H54 (cell line): ENCODE results near the gene DLG2.

Source experiments
- DNase-seq: peaks from one replicate; pipeline ENCODE4 v3.0.0; 2011; ENCODE audit warnings: low spot score, mixed read lengths; ENCODE audit not compliant: insufficient read length
- FAIRE-seq: peaks from 3 replicates; lab custom pipeline; 2011; peaks lifted over from hg19 to GRCh38; lab: Jason Lieb, UNC
- POLR2A ChIP-seq: IDR thresholded peaks from 2 replicates; pipeline ENCODE4 v1.6.1; 2011; ENCODE audit warnings: low read depth, mild to moderate bottlenecking, low read length

Gene DLG2

DNA sequence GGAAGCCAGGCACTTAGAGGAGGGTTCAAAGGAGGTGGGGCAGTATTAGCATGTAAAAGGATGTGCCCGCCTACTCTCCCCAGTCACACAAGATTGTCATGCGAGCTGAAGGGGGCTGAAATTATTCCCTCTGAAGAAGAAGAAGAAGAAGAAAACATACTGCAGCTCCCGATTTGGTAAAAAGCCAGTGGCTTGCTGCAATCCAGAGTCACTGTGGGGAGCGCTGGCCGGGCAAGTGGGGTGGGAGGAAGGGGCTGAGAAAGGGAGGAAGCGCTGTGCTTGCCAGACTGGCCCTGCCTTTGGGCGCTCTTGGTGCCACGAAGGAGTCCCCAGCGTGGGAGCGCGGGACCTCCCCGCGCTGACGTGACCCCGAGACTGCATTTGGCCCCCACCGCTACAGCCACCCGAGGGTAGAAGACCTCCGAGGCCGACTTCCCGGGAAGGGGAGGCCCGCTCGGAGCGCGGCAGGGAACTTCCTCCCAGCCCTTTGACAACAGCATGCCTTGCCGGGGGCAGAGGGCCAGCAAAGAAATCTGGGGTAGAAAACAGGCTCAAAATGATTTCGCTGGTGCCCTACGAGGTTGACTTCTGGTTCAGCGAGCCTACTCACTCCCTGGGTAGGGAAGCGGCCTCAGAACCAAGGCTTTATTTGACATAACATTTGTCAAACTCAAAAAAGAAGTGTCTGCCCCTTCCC is 906.3 kb downstream of the DLG2 start:
- DNase-seq (no peak), FAIRE-seq (no peak)
- no peak for TF ChIP-seq POLR2A

GRCh38 chr11:84719935-84720577 is 907.1 kb downstream of the DLG2 start:
- FAIRE-seq (no peak), DNase-seq (no peak)
- no peak for TF ChIP-seq POLR2A

- FAIRE-seq (peak; percentile 43), DNase-seq (peak; percentile 28)
- TF ChIP-seq POLR2A = no peak
Observed at GRCh38 chr11:84714316-84714780, 912.8 kb downstream of the DLG2 start.

- no peak for FAIRE-seq
- DNase-seq = no peak
- no peak for TF ChIP-seq POLR2A
Observed at GRCh38 chr11:84691830-84692229, 935.3 kb downstream of the DLG2 start.

DNA sequence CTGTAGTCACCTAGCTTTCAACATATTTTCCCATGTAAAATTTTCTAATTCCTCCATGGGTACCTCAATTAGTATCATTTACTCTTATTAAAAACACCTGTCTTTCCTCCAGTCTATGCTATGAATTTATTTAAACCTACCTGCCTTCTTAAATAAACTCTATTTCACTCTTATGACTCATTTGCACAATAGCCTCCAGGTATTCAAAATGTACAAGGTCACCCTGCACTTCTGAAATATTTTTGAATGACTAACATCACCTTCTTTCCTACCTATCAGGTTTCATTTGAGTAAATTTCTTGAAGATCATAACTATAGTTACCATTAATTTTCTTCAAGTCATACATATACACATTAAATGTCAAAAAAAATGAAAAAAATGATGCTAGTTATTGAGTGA is 939.7 kb downstream of the DLG2 start:
- no peak for TF ChIP-seq POLR2A
- DNase-seq (no peak), FAIRE-seq (no peak)

- no peak for TF ChIP-seq POLR2A
- DNase-seq = no peak
- no peak for FAIRE-seq
Observed at GRCh38 chr11:84686716-84687115, 940.4 kb downstream of the DLG2 start.

DNA sequence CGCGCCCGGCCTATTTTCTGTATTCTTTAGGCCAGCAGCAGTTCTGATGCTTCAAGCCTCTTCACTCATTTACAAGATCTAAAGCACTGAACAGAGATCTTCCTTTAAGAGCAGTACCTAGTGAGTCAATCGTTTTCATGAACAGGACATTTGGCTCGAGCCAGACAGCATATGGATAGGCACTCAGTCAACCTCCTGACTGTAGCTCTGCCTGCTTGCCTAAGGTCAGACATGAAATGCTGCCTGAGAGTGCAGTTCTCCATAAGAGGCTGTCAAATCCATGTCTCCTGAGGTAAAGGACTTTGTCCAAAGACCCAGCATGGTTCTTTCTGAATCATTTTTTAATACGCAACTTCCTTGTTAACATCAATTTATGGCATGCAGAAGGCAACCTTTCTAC is 941.2 kb downstream of the DLG2 start:
- no peak for DNase-seq
- no peak for FAIRE-seq
- no peak for TF ChIP-seq POLR2A

GRCh38 chr11:84685149-84685548 is 942.0 kb downstream of the DLG2 start:
- no peak for TF ChIP-seq POLR2A
- no peak for FAIRE-seq
- no peak for DNase-seq

DNA sequence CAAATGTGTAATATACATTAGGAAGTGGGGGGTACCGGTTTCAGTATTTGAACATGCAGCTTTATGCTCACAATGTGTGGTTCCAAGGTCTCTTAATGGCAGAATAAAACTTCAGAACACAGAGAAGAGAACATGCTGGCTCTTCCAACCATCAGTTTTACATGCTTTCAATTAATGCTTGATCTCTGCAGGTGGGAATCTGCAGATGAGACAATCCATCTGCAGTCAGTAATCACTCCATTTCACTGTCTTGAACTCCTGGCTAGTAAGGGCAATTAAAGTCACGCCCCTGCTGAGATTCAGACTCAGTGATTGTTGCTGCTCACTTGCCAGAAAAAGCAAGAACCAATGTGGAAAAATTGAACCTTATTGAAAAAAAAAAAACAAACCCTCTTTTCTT is 945.7 kb downstream of the DLG2 start:
- no peak for TF ChIP-seq POLR2A
- no peak for DNase-seq
- FAIRE-seq = no peak

- FAIRE-seq (no peak), DNase-seq (no peak)
- TF ChIP-seq POLR2A = no peak
Observed at GRCh38 chr11:84675396-84676025, 951.6 kb downstream of the DLG2 start.

- TF ChIP-seq POLR2A = no peak
- DNase-seq (no peak), FAIRE-seq (no peak)
Observed at GRCh38 chr11:84673753-84674152, 953.4 kb downstream of the DLG2 start.

DNA sequence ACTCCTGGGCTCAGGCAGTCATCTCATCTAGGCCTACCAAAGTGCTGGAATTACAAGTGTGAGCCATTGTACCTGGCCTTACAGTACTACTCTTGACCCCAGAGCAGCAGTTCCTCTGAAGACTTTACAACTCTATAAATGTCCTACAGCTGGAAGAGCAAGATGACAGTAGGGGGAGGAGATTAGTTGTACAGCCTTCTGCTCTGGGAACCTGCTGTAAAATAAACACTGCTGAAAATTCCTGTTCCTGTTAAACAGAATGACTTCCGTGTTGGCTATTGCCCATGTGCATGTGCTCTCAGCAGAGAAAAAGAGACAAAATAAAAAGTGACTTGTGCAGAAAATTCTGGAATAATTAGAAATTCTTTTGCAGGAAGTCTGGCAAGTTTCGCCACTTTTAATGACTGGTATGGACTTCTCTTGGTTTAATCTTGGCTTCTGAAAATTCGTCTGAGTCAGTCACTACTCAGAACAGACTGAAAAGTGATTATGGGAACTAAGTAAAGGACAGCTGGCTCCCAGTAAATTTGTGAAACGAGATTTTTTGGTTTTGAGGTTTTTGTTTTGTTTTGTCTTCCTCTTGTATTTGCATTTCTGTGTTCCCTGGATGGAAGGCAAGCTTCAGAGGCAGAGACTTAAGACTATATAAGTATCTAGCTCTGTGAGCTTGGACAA is 955.7 kb downstream of the DLG2 start:
- no peak for TF ChIP-seq POLR2A
- DNase-seq = no peak
- no peak for FAIRE-seq

- no peak for TF ChIP-seq POLR2A
- FAIRE-seq = no peak
- DNase-seq = no peak
Observed at GRCh38 chr11:84663731-84664130, 963.4 kb downstream of the DLG2 start.
